IMR-90 (cell line): Measurements from ENCODE around the gene STOX2. TPM values are rescaled to one million over a fixed set of nuclear protein-coding genes. Genes with fewer than 3 reads are reported as not detected.

Experiments
- ATAC-seq: fragments of 200-7000 bp; cut with Tn5 transposase; 2 replicates; pipeline ENCODE4 v1.9.1; 2020; ENCODE audit warnings: low read depth, mild to moderate bottlenecking, moderate library complexity
- BruUV-seq: library from RNA; stranded (reverse); fragments of 400-500 nt; replicated peaks from 2 replicates; lab custom pipeline; 2021; lab: Mats Ljungman, UMichigan
- CTCF ChIA-PET: fragments of 300-600 bp; formaldehyde crosslinking; extraction: SDS; loops from one replicate; lab custom pipeline; 2021; ENCODE audit warnings: antibody characterized with exemption; lab: Yijun Ruan, JAX
- POLR2A ChIA-PET: fragments of 300-600 bp; sonication (Branson Sonifier 250); formaldehyde crosslinking; loops from one replicate; lab custom pipeline; 2022; ENCODE audit warnings: antibody characterized with exemption; ENCODE audit not compliant: unreplicated experiment; lab: Charles Lee
- DNase-seq: peaks from one replicate; pipeline ENCODE4 v3.0.0; 2013
- H2AFZ ChIP-seq: replicated peaks from 2 replicates; pipeline ENCODE3; 2013; ENCODE audit warnings: low read length, mild to moderate bottlenecking; ENCODE audit not compliant: poor library complexity
- H2AK5ac ChIP-seq: 2 replicates; pipeline ENCODE4 v1.6.1; 2013; ENCODE audit warnings: low read depth, low read length, inconsistent platforms
- H2AK9ac ChIP-seq: replicated peaks from 2 replicates; pipeline ENCODE3; 2013; ENCODE audit warnings: mild to moderate bottlenecking, low read depth, low read length, moderate library complexity; ENCODE audit not compliant: poor library complexity
- H2BK120ac ChIP-seq: 2 replicates; pipeline ENCODE4 v1.6.1; 2013; ENCODE audit warnings: low read depth, low read length, inconsistent platforms
- H2BK15ac ChIP-seq: 3 replicates; pipeline ENCODE4 v1.6.1; 2013; ENCODE audit warnings: low read depth, low read length, inconsistent platforms
- H2BK20ac ChIP-seq: 2 replicates; pipeline ENCODE4 v1.6.1; 2013; ENCODE audit warnings: low read depth, mild to moderate bottlenecking, inconsistent platforms, low read length, moderate library complexity
- H2BK5ac ChIP-seq: 2 replicates; pipeline ENCODE4 v1.6.1; 2013; ENCODE audit warnings: mild to moderate bottlenecking, low read depth, low read length, inconsistent platforms; ENCODE audit not compliant: poor library complexity, severe bottlenecking
- H3K14ac ChIP-seq: replicated peaks from 2 replicates; pipeline ENCODE4 v1.6.1; 2013; ENCODE audit warnings: low read depth, low read length, inconsistent platforms
- H3K18ac ChIP-seq: 2 replicates; pipeline ENCODE4 v1.6.1; 2013; ENCODE audit warnings: low read depth, low read length, control low read depth
- H3K23ac ChIP-seq: 2 replicates; pipeline ENCODE4 v1.6.1; 2013; ENCODE audit warnings: low read depth, low read length, inconsistent platforms
- H3K27ac ChIP-seq: 2 replicates; pipeline ENCODE4 v1.5.1; 2013; ENCODE audit warnings: mild to moderate bottlenecking, control low read depth, low read length; ENCODE audit not compliant: insufficient read depth
- H3K27me3 ChIP-seq: 2 replicates; pipeline ENCODE4 v1.6.1; 2013; ENCODE audit warnings: low read length; ENCODE audit not compliant: control insufficient read depth, insufficient read depth
- H3K36me3 ChIP-seq: 2 replicates; pipeline ENCODE4 v1.6.1; 2013; ENCODE audit warnings: low read length, mixed read lengths; ENCODE audit not compliant: control insufficient read depth, insufficient read depth
- H3K4ac ChIP-seq: 2 replicates; pipeline ENCODE4 v1.6.1; 2013; ENCODE audit warnings: low read depth, low read length, inconsistent platforms
- H3K4me1 ChIP-seq: 2 replicates; pipeline ENCODE4 v1.6.1; 2013; ENCODE audit warnings: low read length, mixed read lengths; ENCODE audit not compliant: control insufficient read depth, insufficient read depth
- H3K4me2 ChIP-seq: 2 replicates; pipeline ENCODE4 v1.6.1; 2013; ENCODE audit warnings: low read depth, mild to moderate bottlenecking, control low read depth, low read length, moderate library complexity
- H3K4me3 ChIP-seq: 2 replicates; pipeline ENCODE4 v1.5.1; 2013; ENCODE audit warnings: low read depth, mild to moderate bottlenecking, control low read depth, low read length, moderate library complexity; ENCODE audit not compliant: insufficient read depth
- H3K56ac ChIP-seq: 2 replicates; pipeline ENCODE4 v1.6.1; 2013; ENCODE audit warnings: low read length, inconsistent platforms; ENCODE audit not compliant: insufficient read depth; ENCODE audit errors: extremely low read depth
- H3K79me1 ChIP-seq, 2 experiments: 2 replicates each; pipeline ENCODE4 v1.6.1; 2013; ENCODE audit warnings: low read length in 2 of 2, inconsistent platforms in 1 of 2, low read depth in 1 of 2
- H3K9ac ChIP-seq: 2 replicates; pipeline ENCODE4 v1.6.1; 2013; ENCODE audit warnings: low read depth, low read length, control low read depth
- H3K9me1 ChIP-seq: 2 replicates; pipeline ENCODE4 v1.6.1; 2013; ENCODE audit warnings: low read length, inconsistent platforms; ENCODE audit not compliant: insufficient read depth
- H3K9me3 ChIP-seq: 2 replicates; pipeline ENCODE4 v1.6.1; 2013; ENCODE audit warnings: low read length; ENCODE audit not compliant: control insufficient read depth, insufficient read depth
- H4K20me1 ChIP-seq: 2 replicates; pipeline ENCODE4 v1.6.1; 2013; ENCODE audit warnings: low read length, inconsistent platforms; ENCODE audit not compliant: insufficient read depth
- H4K5ac ChIP-seq: 2 replicates; pipeline ENCODE4 v1.6.1; 2013; ENCODE audit warnings: mild to moderate bottlenecking, low read depth, low read length, control low read depth
- H4K8ac ChIP-seq, 2 experiments: 2 replicates each; pipeline ENCODE4 v1.6.1; 2013; ENCODE audit warnings: low read depth in 2 of 2, low read length in 2 of 2, control low read depth in 1 of 2, inconsistent platforms in 1 of 2
- H4K91ac ChIP-seq: 2 replicates; pipeline ENCODE4 v1.6.1; 2013; ENCODE audit warnings: low read depth, low read length, inconsistent platforms; ENCODE audit not compliant: insufficient read depth
- CEBPB ChIP-seq: IDR thresholded peaks from 2 replicates; pipeline ENCODE4 v1.6.1; 2012; ENCODE audit warnings: low read depth, low read length, improper control_type of control experiment
- CHD1 ChIP-seq: IDR thresholded peaks from 2 replicates; pipeline ENCODE4 v1.6.1; 2012; ENCODE audit warnings: low read depth, low read length, improper control_type of control experiment
- MAFK ChIP-seq: IDR thresholded peaks from 2 replicates; pipeline ENCODE4 v1.6.1; 2012; ENCODE audit warnings: low read depth, low read length, improper control_type of control experiment
- MAZ ChIP-seq: IDR thresholded peaks from 2 replicates; pipeline ENCODE4 v1.6.1; 2012; ENCODE audit warnings: low read depth, mild to moderate bottlenecking, low read length, improper control_type of control experiment, moderate library complexity, borderline replicate concordance
- MXI1 ChIP-seq: IDR thresholded peaks from 2 replicates; pipeline ENCODE4 v1.6.1; 2012; ENCODE audit warnings: low read depth, mild to moderate bottlenecking, low read length, moderate library complexity, borderline replicate concordance
- NFE2L2 ChIP-seq: fragments of 150-350 bp; IDR thresholded peaks from 2 replicates; pipeline ENCODE4 v1.6.1; 2016; ENCODE audit warnings: low read depth, mild to moderate bottlenecking, low read length
- RCOR1 ChIP-seq: IDR thresholded peaks from 2 replicates; pipeline ENCODE4 v1.6.1; 2012; ENCODE audit warnings: mild to moderate bottlenecking, low read length, improper control_type of control experiment; ENCODE audit not compliant: insufficient replicate concordance
- RFX5 ChIP-seq: IDR thresholded peaks from 2 replicates; pipeline ENCODE4 v1.8.0; 2012; ENCODE audit warnings: low read depth, mild to moderate bottlenecking, low read length, moderate library complexity
- SMC3 ChIP-seq: fragments of 150-350 bp; IDR thresholded peaks from 2 replicates; pipeline ENCODE4 v1.6.1; 2016; ENCODE audit warnings: low read depth, mild to moderate bottlenecking, antibody characterized with exemption, low read length, moderate library complexity
- WGBS, 2 experiments: methylation state at CpG; one replicate each; pipeline versions ENCODE4 v1.1.5 to v1.1.7; 2013; ENCODE audit warnings: missing lambda C conversion rate in 2 of 2; ENCODE audit not compliant: insufficient read length in 1 of 2; ENCODE audit errors: extremely low coverage in 2 of 2; 5-methylcytosine and 5-hydroxymethylcytosine counted together
- dilution Hi-C: fragments of 300-500 bp; cut with HindIII; formaldehyde crosslinking; loops from one replicate; pipeline ENCODE4 v1.14.3; 2018; ENCODE audit warnings: low sequenced_read_pairs; ENCODE audit not compliant: unreplicated experiment
- in situ Hi-C: fragments of 300-500 bp; cut with MboI; formaldehyde crosslinking; loops from 3 replicates; pipeline ENCODE4 v1.14.3; 2019; ENCODE audit warnings: low sequenced_read_pairs, inconsistent platforms, mixed read lengths
- intact Hi-C: fragments of 100-400 bp; cut with micrococcal nuclease; formaldehyde crosslinking; loops from 2 replicates; pipeline ENCODE4 v1.10.0; 2022
- polyA plus RNA-seq, 3 experiments: library from polyadenylated mRNA; depleted of rRNA; stranded (reverse); fragments of >200 nt; gene quantifications; 2 replicates each; pipeline ENCODE4 v1.2.3, GENCODE V29; 2012; ENCODE audit warnings: low replicate concordance in 1 of 3
- total RNA-seq: library from RNA; depleted of rRNA; stranded (reverse); fragments of >200 nt; gene quantifications from 2 replicates; pipeline ENCODE4 v1.2.3, GENCODE V29; 2012
- TF ChIP-seq, protein P1 (sequence below): fragments of 150-350 bp; IDR thresholded peaks from 2 replicates; pipeline ENCODE4 v1.6.1; 2016; ENCODE audit warnings: low read depth, mild to moderate bottlenecking, low read length, moderate library complexity, borderline replicate concordance
- TF ChIP-seq, protein P2 (sequence below): fragments of 150-350 bp; IDR thresholded peaks from 2 replicates; pipeline ENCODE4 v1.6.1; 2017; ENCODE audit warnings: mild to moderate bottlenecking, antibody characterized with exemption, low read length, low read depth
- TF ChIP-seq, protein P3 (sequence below): conservative IDR thresholded peaks from 2 replicates; pipeline ENCODE4 v1.5.1; 2012; ENCODE audit warnings: mild to moderate bottlenecking, low read depth, low read length, improper control_type of control experiment

The STOX2 gene
- total and polyA plus RNA-seq, 2 of the 4 experiments (the other 2 are of a cell fraction) = 1.1 to 5.4 TPM

DNA sequence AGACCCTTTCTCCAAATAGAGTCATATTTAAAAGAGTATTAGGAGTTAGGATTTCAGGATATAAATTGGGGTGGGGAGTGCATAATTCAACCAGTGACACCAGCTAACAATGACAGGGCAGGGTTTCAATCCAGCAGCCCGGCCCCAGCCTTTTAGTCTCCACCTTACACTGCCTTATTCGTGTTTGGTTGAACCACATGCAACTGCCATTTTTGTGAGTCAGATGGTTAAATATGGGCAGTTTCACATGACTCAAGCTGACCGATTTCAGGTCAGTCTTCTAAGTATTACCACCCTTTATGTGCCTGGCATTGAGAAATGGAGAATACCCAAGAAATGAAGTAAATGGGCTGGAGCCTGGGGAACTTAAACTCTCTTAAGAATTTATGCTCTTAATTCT lies 102.8 kb downstream of the STOX2 start:
- Histone ChIP-seq H3K4me3 (no peak overlapping the region), H4K5ac (peak overlapping the region; percentile 78; the same call in 1 of the 2 replicates), H3K9me3 (peaks cover 2% of the 10 kb centered on the region; the same call in 1 of the 2 replicates), H3K79me1 (no peaks in the 10 kb centered on the region), H3K36me3 (peaks cover 35% of the 10 kb centered on the region), H2AK9ac (peak overlapping the region; percentile 22), H3K27me3 (no peaks in the 10 kb centered on the region), H2BK15ac (peak overlapping the region; percentile 89; the same call in 1 of the 3 replicates), H2BK20ac (peak overlapping the region; percentile 82; the same call in 1 of the 2 replicates), H3K56ac (no peak overlapping the region; the same call in 1 of the 2 replicates), H3K4me2 (no peak overlapping the region), H3K4me1 (peaks cover 4% of the 10 kb centered on the region; the same call in 1 of the 2 replicates), H3K4ac (peak overlapping the region; percentile 72), H3K23ac (peak overlapping the region; percentile 77; the same call in 1 of the 2 replicates), H2BK5ac (peak overlapping the region; percentile 69), H4K91ac (peak overlapping the region; percentile 80), H3K9ac (no peak overlapping the region), H3K27ac (no peak overlapping the region), H4K8ac (peak overlapping the region; percentile 64 to 67; a peak in 2 of 4 replicates), H3K14ac (peak overlapping the region; percentile 87; the same call in 1 of the 2 replicates), H3K18ac (peak overlapping the region; percentile 61; the same call in 1 of the 2 replicates), H4K20me1 (no peaks in the 10 kb centered on the region), H2AFZ (peak overlapping the region; percentile 67), H2BK120ac (peak overlapping the region; percentile 70), H2AK5ac (peak overlapping the region; percentile 36; the same call in 1 of the 2 replicates), H3K9me1 (peaks cover 4% of the 10 kb centered on the region; the same call in 1 of the 2 replicates)
- DNase-seq (peak; percentile 67), ATAC-seq (peak; percentile 85)
- ChIA-PET POLR2A (no interaction called here), CTCF (interaction anchor here (0.7 kb wide), 1 partner anchor 15 kb away, joined by 3 read pairs; no protein-coding TSS in a partner anchor)
- no peak for TF ChIP-seq MAFK
- TF ChIP-seq SMC3 = no peak
- no peak for TF ChIP-seq CHD1
- TF ChIP-seq MAZ = no peak
- TF ChIP-seq, protein P1, sequence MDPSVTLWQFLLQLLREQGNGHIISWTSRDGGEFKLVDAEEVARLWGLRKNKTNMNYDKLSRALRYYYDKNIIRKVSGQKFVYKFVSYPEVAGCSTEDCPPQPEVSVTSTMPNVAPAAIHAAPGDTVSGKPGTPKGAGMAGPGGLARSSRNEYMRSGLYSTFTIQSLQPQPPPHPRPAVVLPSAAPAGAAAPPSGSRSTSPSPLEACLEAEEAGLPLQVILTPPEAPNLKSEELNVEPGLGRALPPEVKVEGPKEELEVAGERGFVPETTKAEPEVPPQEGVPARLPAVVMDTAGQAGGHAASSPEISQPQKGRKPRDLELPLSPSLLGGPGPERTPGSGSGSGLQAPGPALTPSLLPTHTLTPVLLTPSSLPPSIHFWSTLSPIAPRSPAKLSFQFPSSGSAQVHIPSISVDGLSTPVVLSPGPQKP = no peak
- TF ChIP-seq, protein P2, sequence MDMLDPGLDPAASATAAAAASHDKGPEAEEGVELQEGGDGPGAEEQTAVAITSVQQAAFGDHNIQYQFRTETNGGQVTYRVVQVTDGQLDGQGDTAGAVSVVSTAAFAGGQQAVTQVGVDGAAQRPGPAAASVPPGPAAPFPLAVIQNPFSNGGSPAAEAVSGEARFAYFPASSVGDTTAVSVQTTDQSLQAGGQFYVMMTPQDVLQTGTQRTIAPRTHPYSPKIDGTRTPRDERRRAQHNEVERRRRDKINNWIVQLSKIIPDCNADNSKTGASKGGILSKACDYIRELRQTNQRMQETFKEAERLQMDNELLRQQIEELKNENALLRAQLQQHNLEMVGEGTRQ = no peak
- TF ChIP-seq, protein P3, sequence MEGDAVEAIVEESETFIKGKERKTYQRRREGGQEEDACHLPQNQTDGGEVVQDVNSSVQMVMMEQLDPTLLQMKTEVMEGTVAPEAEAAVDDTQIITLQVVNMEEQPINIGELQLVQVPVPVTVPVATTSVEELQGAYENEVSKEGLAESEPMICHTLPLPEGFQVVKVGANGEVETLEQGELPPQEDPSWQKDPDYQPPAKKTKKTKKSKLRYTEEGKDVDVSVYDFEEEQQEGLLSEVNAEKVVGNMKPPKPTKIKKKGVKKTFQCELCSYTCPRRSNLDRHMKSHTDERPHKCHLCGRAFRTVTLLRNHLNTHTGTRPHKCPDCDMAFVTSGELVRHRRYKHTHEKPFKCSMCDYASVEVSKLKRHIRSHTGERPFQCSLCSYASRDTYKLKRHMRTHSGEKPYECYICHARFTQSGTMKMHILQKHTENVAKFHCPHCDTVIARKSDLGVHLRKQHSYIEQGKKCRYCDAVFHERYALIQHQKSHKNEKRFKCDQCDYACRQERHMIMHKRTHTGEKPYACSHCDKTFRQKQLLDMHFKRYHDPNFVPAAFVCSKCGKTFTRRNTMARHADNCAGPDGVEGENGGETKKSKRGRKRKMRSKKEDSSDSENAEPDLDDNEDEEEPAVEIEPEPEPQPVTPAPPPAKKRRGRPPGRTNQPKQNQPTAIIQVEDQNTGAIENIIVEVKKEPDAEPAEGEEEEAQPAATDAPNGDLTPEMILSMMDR = no peak
- TF ChIP-seq MXI1 = no peak
- no peak for TF ChIP-seq NFE2L2
- TF ChIP-seq RCOR1 = no peak
- no peak for TF ChIP-seq CEBPB
- no peak for TF ChIP-seq RFX5
- dilution Hi-C loops (no loop called here), intact Hi-C loops (no loop called here), in situ Hi-C loops (no loop called here)
- no TSS peak for BruUV-seq
- WGBS, 2 experiments = no CpG with 5 or more reads among the region's 3 CpGs
